Progenitor cell of endocrine pancreas (in vitro differentiated cells): ENCODE results near the gene GNAI3. TPM values are rescaled to one million over a fixed set of nuclear protein-coding genes. Genes with fewer than 3 reads are reported as not detected.
A peak's percentile ranks its signal among the peaks of the same experiment; 100 is the strongest.

Experiments used
- DNase-seq: peaks from one replicate; pipeline ENCODE4 v3.0.0; 2021; ENCODE audit warnings: low spot score; ENCODE audit not compliant: unreplicated experiment
- H3K27ac Mint-ChIP-seq: 2 replicates; pipeline ENCODE4 v1.8.0; 2021; ENCODE audit warnings: mild to moderate bottlenecking, moderate library complexity, mixed read lengths
- H3K27me3 Mint-ChIP-seq: 2 replicates; pipeline ENCODE4 v1.8.0; 2021; ENCODE audit warnings: mixed read lengths
- H3K36me3 Mint-ChIP-seq: 2 replicates; pipeline ENCODE4 v1.8.0; 2022; ENCODE audit warnings: mixed read lengths; ENCODE audit not compliant: insufficient read depth
- H3K4me1 Mint-ChIP-seq: 2 replicates; pipeline ENCODE4 v1.8.0; 2021; ENCODE audit warnings: low read depth, mixed read lengths
- H3K4me3 Mint-ChIP-seq: 2 replicates; pipeline ENCODE4 v1.8.0; 2021; ENCODE audit warnings: low read depth, mild to moderate bottlenecking, moderate library complexity, mixed read lengths
- H3K9me3 Mint-ChIP-seq: 2 replicates; pipeline ENCODE4 v1.8.0; 2021; ENCODE audit warnings: low read depth, mixed read lengths
- total RNA-seq: library from RNA; stranded (reverse); gene quantifications from 2 replicates; pipeline ENCODE4 v1.2.1, GENCODE V29; 2021
- TF ChIP-seq, protein P1 (sequence below): fragments of 200-600 bp; sonication (generic); IDR thresholded peaks from one replicate; pipeline ENCODE4 v1.5.0; 2021; ENCODE audit warnings: antibody characterized with exemption, mild to moderate bottlenecking; ENCODE audit not compliant: unreplicated experiment

Gene GNAI3
- total RNA-seq, 1 donor from 2014 or later: 10.0 TPM

GRCh38 chr1:109640285-109640865, 92.0 kb downstream of the GNAI3 start:
- TF ChIP-seq, protein P1, sequence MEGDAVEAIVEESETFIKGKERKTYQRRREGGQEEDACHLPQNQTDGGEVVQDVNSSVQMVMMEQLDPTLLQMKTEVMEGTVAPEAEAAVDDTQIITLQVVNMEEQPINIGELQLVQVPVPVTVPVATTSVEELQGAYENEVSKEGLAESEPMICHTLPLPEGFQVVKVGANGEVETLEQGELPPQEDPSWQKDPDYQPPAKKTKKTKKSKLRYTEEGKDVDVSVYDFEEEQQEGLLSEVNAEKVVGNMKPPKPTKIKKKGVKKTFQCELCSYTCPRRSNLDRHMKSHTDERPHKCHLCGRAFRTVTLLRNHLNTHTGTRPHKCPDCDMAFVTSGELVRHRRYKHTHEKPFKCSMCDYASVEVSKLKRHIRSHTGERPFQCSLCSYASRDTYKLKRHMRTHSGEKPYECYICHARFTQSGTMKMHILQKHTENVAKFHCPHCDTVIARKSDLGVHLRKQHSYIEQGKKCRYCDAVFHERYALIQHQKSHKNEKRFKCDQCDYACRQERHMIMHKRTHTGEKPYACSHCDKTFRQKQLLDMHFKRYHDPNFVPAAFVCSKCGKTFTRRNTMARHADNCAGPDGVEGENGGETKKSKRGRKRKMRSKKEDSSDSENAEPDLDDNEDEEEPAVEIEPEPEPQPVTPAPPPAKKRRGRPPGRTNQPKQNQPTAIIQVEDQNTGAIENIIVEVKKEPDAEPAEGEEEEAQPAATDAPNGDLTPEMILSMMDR: peak; percentile 85
- Mint-ChIP-seq H3K4me3 (no peak overlapping the region), H3K4me1 (peaks cover 18% of the 10 kb centered on the region), H3K27ac (peak overlapping the region; percentile 41), H3K9me3 (no peaks in the 10 kb centered on the region), H3K27me3 (peaks cover 17% of the 10 kb centered on the region), H3K36me3 (no peaks in the 10 kb centered on the region)
- DNase-seq: peak; percentile 88

GRCh38 chr1:109641078-109641740, 92.8 kb downstream of the GNAI3 start:
- Mint-ChIP-seq H3K9me3 (peaks cover 3% of the 10 kb centered on the region), H3K36me3 (peaks cover 2% of the 10 kb centered on the region), H3K27ac (no peak overlapping the region), H3K27me3 (peaks cover 17% of the 10 kb centered on the region), H3K4me1 (peaks cover 15% of the 10 kb centered on the region), H3K4me3 (no peak overlapping the region)
- no peak for DNase-seq
- TF ChIP-seq, protein P1: no peak

DNA sequence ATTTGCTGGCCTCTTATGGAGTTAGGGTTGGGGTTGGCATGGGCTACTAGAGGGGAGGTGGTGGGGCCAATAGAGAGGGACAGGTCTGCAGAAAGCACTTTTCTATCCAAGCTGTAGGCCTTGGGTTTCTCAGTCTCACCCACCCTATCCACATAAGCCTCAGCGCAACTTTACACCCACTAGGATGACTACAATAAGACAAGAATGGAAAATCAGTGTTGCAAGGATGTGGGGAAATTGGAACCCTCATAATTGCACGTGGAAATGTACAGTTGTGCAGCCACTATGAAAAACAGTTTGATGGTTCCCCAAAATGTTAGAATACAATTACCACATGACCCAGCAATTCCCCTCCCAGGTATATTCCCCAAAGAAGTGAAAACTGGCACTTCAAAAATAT, 93.4 kb downstream of the GNAI3 start:
- peaks cover 5% of the 10 kb centered on the region for H3K9me3 Mint-ChIP-seq
- no peak overlapping the region for H3K4me3 Mint-ChIP-seq
- TF ChIP-seq, protein P1: no peak
- peaks cover 17% of the 10 kb centered on the region for H3K27me3 Mint-ChIP-seq
- no peak for DNase-seq
- peaks cover 2% of the 10 kb centered on the region for H3K36me3 Mint-ChIP-seq
- no peak overlapping the region for H3K27ac Mint-ChIP-seq
- H3K4me1 Mint-ChIP-seq: peaks cover 15% of the 10 kb centered on the region

GRCh38 chr1:109642626-109643025, 94.2 kb downstream of the GNAI3 start:
- no peak for DNase-seq
- Mint-ChIP-seq H3K27me3 (peaks cover 17% of the 10 kb centered on the region), H3K4me1 (peaks cover 15% of the 10 kb centered on the region)

GRCh38 chr1:109643385-109644230, 95.2 kb downstream of the GNAI3 start:
- Mint-ChIP-seq H3K4me1 (peaks cover 15% of the 10 kb centered on the region), H3K4me3 (no peak overlapping the region), H3K27me3 (peaks cover 17% of the 10 kb centered on the region), H3K27ac (no peak overlapping the region), H3K36me3 (peaks cover 4% of the 10 kb centered on the region), H3K9me3 (peaks cover 11% of the 10 kb centered on the region)
- DNase-seq: peak; percentile 88
- TF ChIP-seq, protein P1: peak; percentile 93

More at GRCh38 chr1:109642626-109643025, 94.2 kb downstream of the GNAI3 start:
- no peak overlapping the region for H3K4me3 Mint-ChIP-seq
- TF ChIP-seq, protein P1: no peak
- H3K36me3 Mint-ChIP-seq: peaks cover 4% of the 10 kb centered on the region
- H3K9me3 Mint-ChIP-seq: peaks cover 9% of the 10 kb centered on the region
- no peak overlapping the region for H3K27ac Mint-ChIP-seq
